Iris pigment epithelial cell (primary cell): ENCODE measurements around the gene SYT5.

ENCODE experiments used
- DNase-seq: peaks from one replicate; pipeline ENCODE4 v3.0.0-alpha.2; 2011; ENCODE audit warnings: low read depth

SYT5 gene

GRCh38 chr19:55145232-55145631 is 34.9 kb downstream of the SYT5 start:
- no peak for DNase-seq

GRCh38 chr19:55141696-55142095 is 38.4 kb downstream of the SYT5 start:
- DNase-seq = no peak

GRCh38 chr19:55137915-55138314 is 42.2 kb downstream of the SYT5 start:
- DNase-seq = no peak

DNA sequence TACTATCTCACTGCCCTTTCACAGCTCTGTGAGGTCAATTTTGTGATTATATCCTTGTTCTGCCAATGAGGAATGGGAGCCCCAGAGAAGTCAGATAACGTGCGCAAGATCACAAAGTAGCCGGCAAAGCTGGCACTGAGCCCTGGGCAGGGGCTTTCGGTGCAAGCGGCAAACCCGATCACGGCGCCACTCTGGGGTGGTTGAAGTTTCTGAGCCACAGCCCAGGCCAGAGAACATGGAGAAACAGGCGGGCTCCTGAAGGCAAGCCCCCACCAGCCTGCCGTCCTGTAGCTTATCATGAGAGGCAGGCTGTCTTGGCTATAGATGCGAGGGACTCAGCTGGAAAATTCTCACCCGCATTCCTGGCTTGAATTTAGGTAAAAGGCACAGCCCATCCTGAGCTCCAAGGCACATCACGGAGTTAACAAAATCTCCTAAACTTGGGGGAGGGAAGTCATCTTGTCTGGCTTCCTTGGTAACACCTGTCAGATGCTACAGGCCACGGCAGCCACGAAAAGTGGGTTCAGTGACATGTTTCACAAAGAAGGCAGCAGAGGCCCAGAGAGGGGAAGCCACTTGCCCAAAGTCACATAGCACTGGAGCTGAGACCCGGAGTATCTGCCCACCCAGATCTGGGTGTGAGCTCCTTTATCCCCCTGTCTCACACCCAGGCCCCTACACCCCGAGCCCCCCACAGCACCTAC is 43.5 kb downstream of the SYT5 start:
- DNase-seq = no peak

GRCh38 chr19:55134736-55135135 is 45.4 kb downstream of the SYT5 start:
- no peak for DNase-seq

DNA sequence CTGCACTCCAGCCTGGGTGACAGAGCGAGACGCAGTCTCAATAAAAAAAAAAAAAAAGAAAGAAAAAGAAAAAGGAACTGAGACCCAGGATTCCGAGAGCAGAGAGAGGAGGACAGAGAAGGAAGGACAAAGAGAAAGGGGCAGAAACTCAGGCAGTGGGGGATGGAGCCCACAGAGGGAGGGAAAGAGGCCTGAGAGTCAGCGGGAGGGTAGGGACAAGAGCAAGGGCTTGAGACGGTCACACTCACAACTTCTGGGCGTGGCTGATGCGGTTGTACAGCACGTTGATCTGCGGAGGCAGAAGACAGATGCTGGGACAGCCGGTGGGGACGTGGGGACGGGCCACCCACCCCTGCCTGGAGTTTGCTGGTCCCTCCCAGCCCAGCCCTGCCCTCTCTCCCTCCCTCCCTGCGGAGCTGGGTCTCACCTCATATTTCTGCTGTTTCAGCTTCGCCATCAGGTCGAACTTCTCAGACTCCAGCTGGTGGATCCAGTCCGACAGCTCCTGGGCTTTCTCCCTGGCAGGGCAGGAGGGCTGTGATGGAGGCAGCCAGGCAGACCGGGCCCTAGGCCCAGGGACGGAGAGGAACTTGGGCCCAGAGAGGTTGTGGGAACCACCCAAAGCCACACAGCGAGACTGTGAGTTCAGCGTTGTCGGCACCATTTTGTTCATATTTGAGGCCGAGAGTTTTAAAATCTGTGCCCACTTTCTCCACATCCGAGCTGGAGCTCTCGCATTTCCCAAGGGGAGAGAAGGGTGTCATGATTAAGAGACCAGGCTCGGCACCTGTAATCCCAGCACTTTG is 46.2 kb downstream of the SYT5 start:
- DNase-seq = no peak

- DNase-seq = no peak
Observed at GRCh38 chr19:55132453-55133129, 47.5 kb downstream of the SYT5 start.

DNA sequence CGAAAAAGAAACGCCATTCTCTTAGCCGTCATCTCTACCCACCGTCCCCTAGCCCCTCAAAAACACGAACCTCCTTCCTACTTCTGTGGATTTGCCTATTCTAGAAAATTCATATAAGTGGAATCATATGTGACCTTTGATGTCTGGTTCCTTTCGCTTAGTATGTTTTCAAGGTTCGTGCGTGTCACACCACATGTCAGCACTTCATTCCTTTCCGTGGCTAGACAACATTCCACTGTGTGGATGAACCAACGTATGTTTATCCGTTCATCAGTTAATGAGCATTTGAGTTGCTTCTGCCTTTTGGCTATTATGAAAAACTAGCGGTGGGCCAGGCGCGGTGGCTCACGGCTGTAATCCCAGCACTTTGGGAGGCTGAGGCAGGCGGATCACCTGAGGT is 48.7 kb downstream of the SYT5 start:
- DNase-seq = peak; percentile 59
